ENCODE measurements around the gene ACTL6B.

- TF ChIP-seq, protein P1, sequence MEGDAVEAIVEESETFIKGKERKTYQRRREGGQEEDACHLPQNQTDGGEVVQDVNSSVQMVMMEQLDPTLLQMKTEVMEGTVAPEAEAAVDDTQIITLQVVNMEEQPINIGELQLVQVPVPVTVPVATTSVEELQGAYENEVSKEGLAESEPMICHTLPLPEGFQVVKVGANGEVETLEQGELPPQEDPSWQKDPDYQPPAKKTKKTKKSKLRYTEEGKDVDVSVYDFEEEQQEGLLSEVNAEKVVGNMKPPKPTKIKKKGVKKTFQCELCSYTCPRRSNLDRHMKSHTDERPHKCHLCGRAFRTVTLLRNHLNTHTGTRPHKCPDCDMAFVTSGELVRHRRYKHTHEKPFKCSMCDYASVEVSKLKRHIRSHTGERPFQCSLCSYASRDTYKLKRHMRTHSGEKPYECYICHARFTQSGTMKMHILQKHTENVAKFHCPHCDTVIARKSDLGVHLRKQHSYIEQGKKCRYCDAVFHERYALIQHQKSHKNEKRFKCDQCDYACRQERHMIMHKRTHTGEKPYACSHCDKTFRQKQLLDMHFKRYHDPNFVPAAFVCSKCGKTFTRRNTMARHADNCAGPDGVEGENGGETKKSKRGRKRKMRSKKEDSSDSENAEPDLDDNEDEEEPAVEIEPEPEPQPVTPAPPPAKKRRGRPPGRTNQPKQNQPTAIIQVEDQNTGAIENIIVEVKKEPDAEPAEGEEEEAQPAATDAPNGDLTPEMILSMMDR (IDR thresholded peaks at IDR 0.05 in 8 of 11, conservative IDR thresholded peaks at IDR 0.05 in 3 of 11) = no peak
- TF ChIP-seq POLR2A (IDR thresholded peaks at IDR 0.05) = no peak
Observed at GRCh38 chr7:100654908-100655831, 1.1 kb downstream of the ACTL6B start.
